Activated CD4-positive, alpha-beta memory T cell treated with anti-CD3 and anti-CD28 coated beads for 36 hours (primary cell): ENCODE data around the gene CXCR6. TPM values are rescaled to one million over a fixed set of nuclear protein-coding genes. Genes with fewer than 3 reads are reported as not detected.

Experiments used
- CTCF ChIA-PET: fragments of 350-600 bp; sonication (Branson Sonifier 250); formaldehyde crosslinking; loops from one replicate; lab custom pipeline; 2021; ENCODE audit warnings: antibody characterized with exemption, inconsistent platforms; lab: Charles Lee
- POLR2A ChIA-PET: fragments of 350-600 bp; sonication (Branson Sonifier 250); formaldehyde crosslinking; loops from one replicate; lab custom pipeline; 2021; ENCODE audit warnings: antibody characterized with exemption; lab: Charles Lee
- DNase-seq: peaks from one replicate; pipeline ENCODE4 v3.0.0-alpha.2; 2020
- H3K27ac Mint-ChIP-seq: one replicate; pipeline ENCODE4 v1.8.0; 2021; ENCODE audit warnings: mixed read lengths
- H3K27me3 Mint-ChIP-seq: one replicate; pipeline ENCODE4 v1.8.0; 2021; ENCODE audit warnings: mixed read lengths
- H3K36me3 Mint-ChIP-seq: one replicate; pipeline ENCODE4 v1.8.0; 2021; ENCODE audit warnings: mixed read lengths
- H3K4me1 Mint-ChIP-seq: one replicate; pipeline ENCODE4 v1.8.0; 2021; ENCODE audit warnings: low read depth, mixed read lengths
- H3K4me3 Mint-ChIP-seq: one replicate; pipeline ENCODE4 v1.8.0; 2021; ENCODE audit warnings: mild to moderate bottlenecking, mixed read lengths
- H3K9me3 Mint-ChIP-seq: one replicate; pipeline ENCODE4 v1.8.0; 2021; ENCODE audit warnings: mixed read lengths
- intact Hi-C: fragments of 100-400 bp; cut with micrococcal nuclease; formaldehyde crosslinking; loops from one replicate; pipeline ENCODE4 v1.15.1; 2023
- total RNA-seq, 2 experiments: library from RNA; stranded (reverse); gene quantifications; one replicate each; pipeline ENCODE4 v1.2.3, GENCODE V29; 2021

CXCR6 gene
- total RNA-seq, result 1 to 10 TPM; 4.0 TPM

DNA sequence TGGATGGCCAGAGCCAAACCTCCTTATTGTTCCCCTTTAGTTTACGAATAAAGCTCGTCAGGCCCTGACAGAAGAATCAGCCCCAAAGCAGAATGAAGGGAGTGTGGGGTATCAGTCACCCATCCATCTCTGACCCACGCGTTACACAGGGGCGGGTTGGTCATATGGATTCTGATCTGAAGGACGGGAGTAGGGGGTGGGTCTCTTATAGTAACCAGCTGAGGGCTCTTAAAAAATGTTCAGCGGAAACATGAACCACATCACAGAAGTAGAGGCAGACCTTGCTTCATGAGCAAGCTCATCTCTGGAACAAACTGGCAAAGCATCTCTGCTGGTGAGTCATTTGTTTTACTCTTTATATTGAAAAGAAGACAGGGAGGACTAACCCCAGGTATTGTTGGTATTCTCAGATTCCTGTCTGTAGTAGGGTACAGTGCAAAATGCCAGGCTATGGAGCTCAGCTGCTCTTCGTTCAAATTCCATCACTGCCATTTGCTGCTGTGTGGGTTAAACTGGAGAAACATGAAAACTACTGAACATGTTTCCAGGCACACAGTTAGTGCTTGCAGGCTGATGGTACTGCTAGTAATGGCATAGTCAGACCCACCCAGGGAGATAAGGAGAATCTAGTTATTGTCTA, at the start of gene CXCR6:
CXCR6 (plus strand) TSS at position 258 of the 640 bp plus-strand sequence. CDS start 3,018 bp downstream, outside the sequence.
- Mint-ChIP-seq H3K4me3 (no peak within 1 kb of the TSS), H3K9me3 (no peaks in the 10 kb centered on the region), H3K27me3 (peaks cover 6% of the 10 kb centered on the region), H3K27ac (peak within 1 kb of the TSS; percentile 66), H3K4me1 (peaks cover 61% of the 10 kb centered on the region), H3K36me3 (peaks cover 49% of the 10 kb centered on the region)
- intact Hi-C loops, result loop anchor here (1.0 to 10.0 kb wide), 6 partner anchors 21 to 351 kb away; no protein-coding TSS in a partner anchor
- ChIA-PET POLR2A (interaction anchor here (0.7 to 2.6 kb wide), 9 partner anchors 19 to 426 kb away, joined by 3 to 13 read pairs (median 5); partner anchors contain the start of genes CCR1, CCR5 and FYCO1), CTCF (interaction anchor here (0.7 to 19.0 kb wide), 17 partner anchors 9 to 435 kb away, joined by 3 to 445 read pairs (median 5); partner anchors contain the start of gene CCR5)
- peak; percentile 72 for DNase-seq

DNA sequence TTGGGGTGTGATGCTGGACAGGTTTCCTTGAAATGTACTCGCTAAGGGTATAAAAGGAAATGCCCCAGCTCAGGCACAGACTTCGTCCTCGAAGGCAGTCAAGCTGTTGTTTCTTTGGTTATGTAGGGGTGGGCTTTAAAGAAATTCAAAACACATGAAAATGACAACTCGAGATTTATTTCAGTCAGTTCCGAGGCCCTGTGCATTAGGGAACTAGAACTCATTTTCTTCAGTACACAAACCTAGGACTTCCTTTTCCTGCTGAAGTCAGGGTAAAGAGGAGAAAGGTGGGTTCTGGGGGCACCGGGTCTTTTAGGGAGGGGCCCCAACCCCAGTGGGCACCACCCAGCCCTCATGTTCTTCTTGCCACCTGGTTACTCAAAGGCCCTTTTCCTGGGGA, 49.2 kb upstream of the CXCR6 start:
- H3K27ac Mint-ChIP-seq, result no peak overlapping the region
- H3K9me3 Mint-ChIP-seq, result peaks cover 3% of the 10 kb centered on the region
- ChIA-PET CTCF (no interaction called here), POLR2A (no interaction called here)
- no peak for DNase-seq
- H3K4me1 Mint-ChIP-seq, result peaks cover 5% of the 10 kb centered on the region
- no peak overlapping the region for H3K4me3 Mint-ChIP-seq
- intact Hi-C loops, result no loop called here
- H3K27me3 Mint-ChIP-seq, result peaks cover 20% of the 10 kb centered on the region
- H3K36me3 Mint-ChIP-seq, result no peaks in the 10 kb centered on the region

DNA sequence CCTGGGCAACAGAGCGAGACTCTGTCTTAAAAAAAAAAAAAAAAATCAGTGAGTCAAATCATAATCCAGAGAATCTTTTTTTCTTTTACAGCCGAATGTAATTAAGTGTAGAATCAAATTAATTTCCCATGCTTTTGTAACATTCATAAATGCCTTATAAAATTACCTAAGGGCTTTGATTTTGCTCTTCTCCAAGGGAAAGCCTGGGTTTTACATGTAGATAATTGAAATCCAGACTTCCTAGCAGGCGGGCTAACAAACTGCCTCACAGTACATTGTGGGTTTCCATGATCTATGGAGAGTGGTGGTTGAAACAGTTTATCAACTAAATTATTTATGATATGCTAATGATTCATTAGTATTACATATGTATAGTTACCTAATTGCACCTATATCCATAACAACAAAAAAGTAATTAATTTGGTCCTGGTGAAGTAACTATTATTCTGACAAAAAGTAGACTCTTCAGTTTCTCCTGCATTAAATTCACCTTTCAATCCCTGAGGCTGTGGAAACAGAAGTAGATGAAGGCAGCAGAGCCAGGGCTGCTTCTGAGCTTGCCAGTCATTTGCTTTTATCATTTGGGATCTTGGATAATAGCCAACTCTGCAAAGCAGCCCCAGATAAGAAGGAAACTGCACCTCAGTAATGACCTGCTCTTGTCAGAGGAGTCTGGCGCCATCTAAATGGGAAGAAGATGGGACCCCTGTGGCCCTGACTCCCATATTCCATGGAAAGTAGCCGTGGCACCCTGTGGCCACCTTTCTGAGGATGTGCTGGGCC, 47.4 kb upstream of the CXCR6 start:
- Mint-ChIP-seq H3K36me3 (no peaks in the 10 kb centered on the region), H3K4me3 (no peak overlapping the region), H3K27me3 (peaks cover 11% of the 10 kb centered on the region), H3K9me3 (peaks cover 3% of the 10 kb centered on the region), H3K27ac (no peak overlapping the region), H3K4me1 (peaks cover 3% of the 10 kb centered on the region)
- CTCF ChIA-PET, result no interaction called here
- intact Hi-C loops, result no loop called here
- DNase-seq, result no peak
- POLR2A ChIA-PET, result no interaction called here

DNA sequence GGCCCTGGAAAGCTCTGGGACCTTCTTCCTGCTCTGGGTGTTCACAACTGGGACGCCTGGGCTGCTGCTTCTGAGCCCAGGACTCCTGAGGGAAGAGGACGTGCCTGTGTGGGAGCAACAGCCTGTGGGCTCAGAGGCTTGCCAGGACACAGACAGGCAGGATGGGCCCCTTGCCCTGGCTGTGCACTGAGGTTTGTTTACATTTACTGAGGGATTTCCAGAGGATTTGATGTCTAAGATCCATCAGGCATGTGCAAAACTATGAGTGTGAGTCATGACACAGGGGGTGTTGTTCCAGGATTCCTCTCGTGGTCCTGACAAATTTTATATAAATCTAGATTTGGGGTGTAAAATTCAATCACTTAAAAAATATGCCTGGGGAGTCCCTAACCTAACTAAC, 46.3 kb upstream of the CXCR6 start:
- Mint-ChIP-seq H3K27me3 (peaks cover 11% of the 10 kb centered on the region), H3K4me3 (no peak overlapping the region), H3K27ac (no peak overlapping the region), H3K4me1 (peaks cover 3% of the 10 kb centered on the region), H3K9me3 (peaks cover 3% of the 10 kb centered on the region), H3K36me3 (no peaks in the 10 kb centered on the region)
- intact Hi-C loops, result no loop called here
- ChIA-PET POLR2A (no interaction called here), CTCF (no interaction called here)
- no peak for DNase-seq

DNA sequence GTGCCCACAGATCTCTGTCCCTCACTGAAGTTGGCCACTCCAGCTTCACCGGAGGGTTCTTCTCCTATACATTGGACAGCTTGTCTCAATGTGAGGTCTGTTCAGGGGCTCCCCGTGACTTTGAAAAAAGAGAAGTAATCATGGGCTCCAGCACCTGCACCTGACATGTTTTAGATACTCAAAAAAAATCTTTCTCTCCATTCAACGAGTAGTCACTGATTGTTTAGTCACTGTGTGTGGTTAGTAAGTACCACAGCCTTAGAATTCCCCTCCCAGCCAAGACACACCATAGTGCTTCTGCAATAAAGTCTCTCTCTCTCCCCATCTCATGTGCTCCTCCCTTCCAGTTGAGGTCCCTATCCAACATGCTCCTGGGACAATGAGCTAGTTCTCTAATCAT, 38.3 kb upstream of the CXCR6 start:
- no peaks in the 10 kb centered on the region for H3K9me3 Mint-ChIP-seq
- no peak overlapping the region for H3K27ac Mint-ChIP-seq
- peaks cover 2% of the 10 kb centered on the region for H3K27me3 Mint-ChIP-seq
- H3K4me1 Mint-ChIP-seq, result peaks cover 19% of the 10 kb centered on the region
- H3K4me3 Mint-ChIP-seq, result no peak overlapping the region
- no peaks in the 10 kb centered on the region for H3K36me3 Mint-ChIP-seq
- DNase-seq, result no peak
- CTCF ChIA-PET, result no interaction called here
- POLR2A ChIA-PET, result no interaction called here
- intact Hi-C loops, result no loop called here

DNA sequence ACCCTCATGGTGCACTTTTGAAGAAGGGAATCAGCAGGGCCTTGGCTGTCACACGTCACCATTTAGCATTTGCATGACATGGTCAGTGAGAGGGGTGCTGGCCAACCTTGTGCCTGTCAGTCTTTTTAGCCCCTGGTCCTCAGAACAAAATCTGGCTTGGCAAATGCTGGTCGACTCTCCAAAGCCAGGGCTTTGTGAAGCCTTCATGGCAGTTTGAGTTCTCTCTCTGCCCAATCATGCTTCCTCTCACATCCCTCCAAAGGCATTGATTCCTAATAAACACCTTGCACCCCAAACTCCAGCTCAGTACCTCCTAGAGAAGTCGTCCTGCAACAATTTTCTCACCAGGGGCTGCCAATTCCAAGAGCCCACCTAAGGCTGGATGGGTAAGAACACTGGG, 37.5 kb upstream of the CXCR6 start:
- Mint-ChIP-seq H3K36me3 (no peaks in the 10 kb centered on the region), H3K4me1 (peaks cover 19% of the 10 kb centered on the region), H3K27ac (no peak overlapping the region), H3K9me3 (no peaks in the 10 kb centered on the region), H3K4me3 (no peak overlapping the region), H3K27me3 (peaks cover 7% of the 10 kb centered on the region)
- POLR2A ChIA-PET, result no interaction called here
- DNase-seq, result no peak
- CTCF ChIA-PET, result no interaction called here
- intact Hi-C loops, result no loop called here

DNA sequence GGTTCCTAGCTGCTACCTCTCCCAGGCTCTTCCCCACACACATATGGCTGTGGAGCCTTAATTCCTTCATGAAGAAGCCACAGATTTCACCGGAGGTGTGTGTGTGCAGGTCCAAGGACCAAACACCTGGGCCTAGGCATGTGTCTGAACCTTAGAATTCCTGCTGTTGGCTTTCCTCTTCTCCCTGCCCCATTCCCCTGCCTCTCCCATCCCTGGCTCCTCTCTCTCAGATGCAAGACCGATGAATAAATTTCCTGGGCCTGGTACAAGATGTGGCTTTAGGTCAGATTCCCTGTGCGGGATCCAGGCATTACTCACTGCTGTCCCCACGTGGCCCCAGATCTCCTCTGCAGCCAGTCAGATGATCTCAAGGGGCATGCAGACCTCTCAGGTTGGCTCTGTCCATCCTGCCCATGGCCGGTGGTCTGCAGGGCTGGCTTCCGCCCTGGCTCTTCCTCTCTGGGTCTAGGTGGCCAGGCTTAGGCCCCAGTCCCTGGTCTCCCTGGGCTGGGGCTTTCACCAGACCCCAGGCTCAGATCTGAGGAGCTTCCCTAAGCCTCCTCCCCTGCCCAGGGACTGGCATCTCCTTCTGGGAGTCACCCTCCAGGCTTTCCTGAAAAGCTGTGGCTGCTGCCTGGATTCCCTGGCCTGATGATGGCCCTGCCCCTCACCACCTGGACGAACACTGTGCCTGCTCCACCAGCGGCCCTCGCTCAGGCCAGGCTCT, 36.4 kb upstream of the CXCR6 start:
- Mint-ChIP-seq H3K9me3 (no peaks in the 10 kb centered on the region), H3K36me3 (peaks cover 3% of the 10 kb centered on the region), H3K27ac (no peak overlapping the region), H3K4me3 (no peak overlapping the region), H3K4me1 (peaks cover 22% of the 10 kb centered on the region), H3K27me3 (peaks cover 10% of the 10 kb centered on the region)
- ChIA-PET POLR2A (no interaction called here), CTCF (interaction anchor here (0.9 kb wide), 1 partner anchor 75 kb away, joined by 3 read pairs; no protein-coding TSS in a partner anchor)
- DNase-seq, result no peak
- intact Hi-C loops, result no loop called here

DNA sequence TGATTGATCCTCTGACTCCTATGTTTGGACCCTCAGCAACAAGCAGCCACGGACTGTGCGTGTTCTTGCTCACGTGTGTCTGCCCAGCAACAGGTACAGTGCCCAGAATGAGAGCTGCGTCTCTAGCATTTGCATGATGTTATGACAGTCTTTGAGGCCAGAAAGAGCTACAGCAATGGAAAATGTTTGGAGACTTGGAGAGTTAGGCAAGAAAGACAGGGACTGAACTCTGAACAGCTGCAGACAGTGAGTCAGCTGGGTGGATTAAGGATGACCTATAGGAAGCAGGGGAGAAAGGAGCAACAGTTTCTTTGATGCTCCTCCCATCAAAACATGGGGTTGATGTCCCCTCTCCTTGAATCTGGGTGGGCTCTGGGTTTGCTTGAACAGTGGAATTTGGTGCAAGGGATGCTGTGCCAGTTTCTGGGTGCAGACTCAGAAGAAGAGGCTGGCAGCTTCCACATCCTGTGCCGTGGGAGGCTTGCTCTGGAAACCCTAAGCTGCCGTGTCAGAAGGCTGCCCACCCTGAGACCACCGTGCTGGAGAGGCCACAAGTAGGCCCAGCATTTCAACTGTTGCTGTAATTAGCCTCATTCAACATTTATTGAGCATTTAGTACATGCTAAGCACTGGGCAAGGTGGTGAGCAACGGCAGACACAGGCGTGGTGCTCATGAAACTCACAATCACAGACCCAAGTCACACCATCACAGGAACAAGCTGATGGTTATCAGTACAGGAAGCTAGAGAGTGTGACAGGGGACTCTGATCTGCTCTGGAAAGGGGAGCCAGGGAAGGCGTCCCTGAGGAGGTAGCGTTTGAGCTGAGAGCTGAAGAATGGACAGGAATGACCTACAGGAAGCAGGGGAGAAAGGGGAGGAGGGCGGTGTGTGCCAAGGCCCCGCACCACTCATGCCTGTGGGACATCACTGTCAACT, 35.2 kb upstream of the CXCR6 start:
- Mint-ChIP-seq H3K27ac (no peak overlapping the region), H3K36me3 (peaks cover 3% of the 10 kb centered on the region), H3K9me3 (no peaks in the 10 kb centered on the region), H3K4me1 (peaks cover 24% of the 10 kb centered on the region), H3K4me3 (no peak overlapping the region), H3K27me3 (peaks cover 16% of the 10 kb centered on the region)
- ChIA-PET POLR2A (no interaction called here), CTCF (interaction anchor here (0.8 to 1.2 kb wide), 4 partner anchors 27 to 171 kb away, joined by 3 read pairs; no protein-coding TSS in a partner anchor)
- intact Hi-C loops, result no loop called here
- peak; percentile 33 for DNase-seq

DNA sequence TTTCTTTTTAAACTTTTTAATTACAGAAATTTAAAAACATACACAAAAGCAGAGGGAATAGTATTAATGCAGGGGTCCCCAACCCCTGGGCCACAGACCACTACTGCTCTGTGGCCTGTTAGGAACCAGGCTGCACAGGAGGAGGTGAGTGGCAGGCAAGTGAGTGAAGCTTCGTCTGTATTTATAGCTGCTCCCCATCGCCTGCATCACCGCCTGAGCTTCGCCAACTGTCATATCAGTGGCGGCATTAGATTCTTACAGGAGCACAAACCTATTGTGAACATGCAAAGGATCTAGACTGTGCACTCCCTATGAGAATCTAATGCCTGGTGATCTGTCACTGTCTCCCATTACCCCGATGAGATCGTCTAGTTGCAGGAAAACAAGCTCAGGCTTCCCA, 34.5 kb upstream of the CXCR6 start:
- CTCF ChIA-PET, result interaction anchor here (0.8 to 1.2 kb wide), 2 partner anchors 27 to 170 kb away, joined by 3 read pairs; no protein-coding TSS in a partner anchor
- H3K4me3 Mint-ChIP-seq, result no peak overlapping the region
- POLR2A ChIA-PET, result no interaction called here
- H3K9me3 Mint-ChIP-seq, result no peaks in the 10 kb centered on the region
- H3K4me1 Mint-ChIP-seq, result peaks cover 24% of the 10 kb centered on the region
- H3K27ac Mint-ChIP-seq, result no peak overlapping the region
- peaks cover 22% of the 10 kb centered on the region for H3K27me3 Mint-ChIP-seq
- peaks cover 3% of the 10 kb centered on the region for H3K36me3 Mint-ChIP-seq
- intact Hi-C loops, result no loop called here
- DNase-seq, result no peak

DNA sequence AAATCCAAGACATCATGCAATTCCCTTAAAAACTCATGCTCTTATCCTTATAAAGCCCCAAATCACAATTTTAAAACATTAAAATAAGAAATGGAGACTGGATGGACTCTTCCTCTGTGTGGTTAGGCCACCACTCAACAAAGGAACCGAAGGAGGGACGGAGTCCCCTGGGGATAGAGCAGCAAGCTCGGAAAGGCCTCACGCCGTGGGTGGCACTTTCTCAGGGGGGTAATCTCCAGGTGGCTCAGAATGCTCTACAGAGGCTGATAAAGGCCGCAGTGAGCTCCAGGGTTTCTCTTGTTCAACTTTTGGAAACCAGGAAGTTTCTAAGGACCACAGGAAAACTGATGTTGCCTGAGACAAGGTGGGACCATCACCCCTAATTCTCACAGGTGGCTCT, 33.7 kb upstream of the CXCR6 start:
- CTCF ChIA-PET, result interaction anchor here (1.2 kb wide), 1 partner anchor 28 kb away, joined by 3 read pairs; no protein-coding TSS in a partner anchor
- Mint-ChIP-seq H3K4me3 (no peak overlapping the region), H3K4me1 (peaks cover 26% of the 10 kb centered on the region), H3K36me3 (peaks cover 3% of the 10 kb centered on the region), H3K27ac (no peak overlapping the region), H3K9me3 (no peaks in the 10 kb centered on the region), H3K27me3 (peaks cover 24% of the 10 kb centered on the region)
- POLR2A ChIA-PET, result no interaction called here
- intact Hi-C loops, result no loop called here
- DNase-seq, result no peak

DNA sequence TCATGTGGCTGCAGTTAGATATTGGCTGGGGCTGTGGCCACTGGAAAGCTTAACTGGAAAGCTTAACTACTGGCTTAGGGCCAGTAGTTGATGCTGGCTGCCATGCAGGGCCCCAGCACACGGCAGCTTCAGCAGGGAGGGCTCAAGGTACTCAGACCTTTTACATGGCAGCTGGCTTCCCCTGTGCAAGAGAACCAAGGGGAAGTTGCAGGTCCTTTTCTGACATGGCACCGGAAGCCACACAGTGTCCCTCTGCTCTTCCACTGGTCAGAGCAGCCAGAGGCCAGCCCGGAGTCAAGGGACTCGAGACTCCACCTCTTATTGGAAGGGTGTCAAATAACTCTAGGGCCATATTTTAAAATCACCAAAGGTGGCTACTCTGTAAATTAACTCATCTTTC, 32.4 kb upstream of the CXCR6 start:
- POLR2A ChIA-PET, result interaction anchor here (0.9 kb wide), 1 partner anchor 111 kb away, joined by 4 read pairs; no protein-coding TSS in a partner anchor
- Mint-ChIP-seq H3K9me3 (no peaks in the 10 kb centered on the region), H3K27me3 (peaks cover 26% of the 10 kb centered on the region), H3K36me3 (peaks cover 3% of the 10 kb centered on the region), H3K27ac (no peak overlapping the region), H3K4me1 (peaks cover 33% of the 10 kb centered on the region), H3K4me3 (no peak overlapping the region)
- intact Hi-C loops, result no loop called here
- DNase-seq, result no peak
- CTCF ChIA-PET, result interaction anchor here (0.9 kb wide), 1 partner anchor 28 kb away, joined by 3 read pairs; no protein-coding TSS in a partner anchor
